Right lobe of liver (tissue), 4 donors: Measurements from ENCODE around the gene SYNPO.

Experiments
- CTCF ChIP-seq, 4 donors: fragments of 200-600 bp in 3 of 4; fragments of 450-650 bp in 1 of 4; IDR thresholded peaks; one replicate each; pipeline versions ENCODE4 v1.5.1 to v1.8.0; 2016 to 2022; ENCODE audit warnings: antibody characterized with exemption in 4 of 4, mild to moderate bottlenecking in 2 of 4
- POLR2A ChIP-seq: fragments of 450-650 bp; IDR thresholded peaks from one replicate; pipeline ENCODE4 v1.6.1; 2017; ENCODE audit warnings: antibody characterized with exemption, mild to moderate bottlenecking
- donor health status: DM: no; HTN: no; CAD: no.
- donor health status: DM: no; HTN: no; CAD: no.
- donor health status: DM: no; HTN: yes; CAD: no.

GRCh38 chr5:150641824-150642566 lies 1.5 kb downstream of the SYNPO start:
- TF ChIP-seq POLR2A: no peak
- no peak for TF ChIP-seq CTCF (IDR thresholded peaks at IDR 0.05)
